Prostate gland (tissue), 2 donors: ENCODE data around the gene OR13C5.
"Not testable (repeated sequence)": the region's sequence is repeated elsewhere in the genome, so short reads cannot be mapped to it uniquely, and the experiment has no call there.

Experiments used
- CTCF ChIP-seq, 4 experiments: fragments of 200-600 bp in 2 of 4; fragments of 450-650 bp in 2 of 4; sonication (generic) in 2 of 4; IDR thresholded peaks; 1 replicate in 3 of 4; 2 replicates in 1 of 4; pipeline ENCODE4 v1.5.1; 2016 to 2019; ENCODE audit warnings: antibody characterized with exemption in 4 of 4, mild to moderate bottlenecking in 2 of 4, moderate library complexity in 2 of 4
- POLR2A ChIP-seq: fragments of 450-650 bp; IDR thresholded peaks from one replicate; pipeline ENCODE4 v1.6.1; 2016; ENCODE audit warnings: antibody characterized with exemption, mild to moderate bottlenecking
- POLR2AphosphoS5 ChIP-seq: sonication (generic); formaldehyde crosslinking; IDR thresholded peaks from one replicate; pipeline ENCODE4 v1.6.1; 2017; ENCODE audit warnings: antibody characterized with exemption

GRCh38 chr9:104625964-104626363 lies 26.8 kb upstream of the OR13C5 start:
- not testable (repeated sequence) for TF ChIP-seq POLR2AphosphoS5; CTCF (IDR thresholded peaks at IDR 0.05); POLR2A
